Activated T-cell treated with anti-CD3 and anti-CD28 coated beads, Interleukin-2, amount 50 U/mL, for 24 hours (primary cell): ENCODE measurements around the gene PIGB.

Experiments used
- DNase-seq: peaks from one replicate; pipeline ENCODE4 v3.0.0-alpha.2; 2020
- H3K27ac Mint-ChIP-seq: 2 replicates; pipeline ENCODE4 v1.8.0; 2020; ENCODE audit warnings: mild to moderate bottlenecking, mixed read lengths
- H3K27me3 Mint-ChIP-seq: 2 replicates; pipeline ENCODE4 v1.8.0; 2020; ENCODE audit warnings: mixed read lengths
- H3K36me3 Mint-ChIP-seq: 2 replicates; pipeline ENCODE4 v1.8.0; 2020; ENCODE audit warnings: low read depth, mixed read lengths
- H3K4me1 Mint-ChIP-seq: 2 replicates; pipeline ENCODE4 v1.8.0; 2020; ENCODE audit warnings: low read depth, mixed read lengths
- H3K4me3 Mint-ChIP-seq: 2 replicates; pipeline ENCODE4 v1.8.0; 2020; ENCODE audit warnings: mild to moderate bottlenecking, moderate library complexity, mixed read lengths
- H3K9me3 Mint-ChIP-seq: 2 replicates; pipeline ENCODE4 v1.8.0; 2020; ENCODE audit warnings: mixed read lengths

Gene PIGB

GRCh38 chr15:55334997-55335396 lies 16.0 kb downstream of the PIGB start:
- Mint-ChIP-seq H3K4me3 (no peak overlapping the region), H3K27me3 (no peaks in the 10 kb centered on the region), H3K36me3 (peaks cover 75% of the 10 kb centered on the region), H3K9me3 (no peaks in the 10 kb centered on the region), H3K4me1 (no peaks in the 10 kb centered on the region), H3K27ac (no peak overlapping the region)
- DNase-seq = no peak

DNA sequence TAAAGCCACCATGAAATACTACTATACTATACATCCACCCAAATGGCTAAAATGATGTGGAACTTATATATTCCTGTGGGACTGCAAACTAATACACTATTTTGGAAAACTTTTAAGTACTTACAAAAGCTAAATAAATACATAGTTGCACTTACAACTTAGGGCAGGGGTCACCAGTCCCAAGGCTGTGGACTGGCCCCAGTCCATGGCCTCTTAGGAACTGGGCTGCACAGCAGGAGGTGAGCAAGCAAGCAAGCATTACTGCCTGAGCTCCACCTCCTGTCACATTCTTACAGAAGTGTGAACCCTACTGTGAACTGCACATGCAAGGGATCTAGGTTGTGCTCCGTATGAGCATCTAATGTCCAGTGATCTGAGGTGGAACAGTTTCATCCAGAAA lies 18.1 kb downstream of the PIGB start:
- Mint-ChIP-seq H3K27me3 (no peaks in the 10 kb centered on the region), H3K4me1 (no peaks in the 10 kb centered on the region), H3K27ac (no peak overlapping the region), H3K36me3 (peaks cover 72% of the 10 kb centered on the region), H3K9me3 (no peaks in the 10 kb centered on the region), H3K4me3 (no peak overlapping the region)
- DNase-seq = no peak

GRCh38 chr15:55343168-55343567 lies 24.1 kb downstream of the PIGB start:
- no peak for DNase-seq
- Mint-ChIP-seq H3K36me3 (peaks cover 76% of the 10 kb centered on the region), H3K9me3 (no peaks in the 10 kb centered on the region), H3K4me3 (no peak overlapping the region), H3K27ac (no peak overlapping the region), H3K4me1 (no peaks in the 10 kb centered on the region), H3K27me3 (no peaks in the 10 kb centered on the region)

GRCh38 chr15:55344206-55344605 lies 25.2 kb downstream of the PIGB start:
- no peak overlapping the region for H3K4me3 Mint-ChIP-seq
- peaks cover 77% of the 10 kb centered on the region for H3K36me3 Mint-ChIP-seq

GRCh38 chr15:55348281-55348778 lies 29.3 kb downstream of the PIGB start:
- Mint-ChIP-seq H3K4me1 (no peaks in the 10 kb centered on the region), H3K36me3 (peaks cover 82% of the 10 kb centered on the region), H3K4me3 (no peak overlapping the region), H3K27me3 (no peaks in the 10 kb centered on the region), H3K9me3 (no peaks in the 10 kb centered on the region), H3K27ac (no peak overlapping the region)
- no peak for DNase-seq

More at GRCh38 chr15:55344206-55344605, 25.2 kb downstream of the PIGB start:
- no peaks in the 10 kb centered on the region for H3K27me3 Mint-ChIP-seq
- H3K4me1 Mint-ChIP-seq = no peaks in the 10 kb centered on the region
- H3K27ac Mint-ChIP-seq = peak overlapping the region; percentile 75
- no peaks in the 10 kb centered on the region for H3K9me3 Mint-ChIP-seq
- DNase-seq = no peak

GRCh38 chr15:55349282-55349681 lies 30.3 kb downstream of the PIGB start:
- H3K4me3 Mint-ChIP-seq = no peak overlapping the region
- DNase-seq = no peak
- H3K27me3 Mint-ChIP-seq = no peaks in the 10 kb centered on the region
- no peaks in the 10 kb centered on the region for H3K9me3 Mint-ChIP-seq
- no peaks in the 10 kb centered on the region for H3K4me1 Mint-ChIP-seq
- H3K36me3 Mint-ChIP-seq = peaks cover 75% of the 10 kb centered on the region
- H3K27ac Mint-ChIP-seq = no peak overlapping the region

DNA sequence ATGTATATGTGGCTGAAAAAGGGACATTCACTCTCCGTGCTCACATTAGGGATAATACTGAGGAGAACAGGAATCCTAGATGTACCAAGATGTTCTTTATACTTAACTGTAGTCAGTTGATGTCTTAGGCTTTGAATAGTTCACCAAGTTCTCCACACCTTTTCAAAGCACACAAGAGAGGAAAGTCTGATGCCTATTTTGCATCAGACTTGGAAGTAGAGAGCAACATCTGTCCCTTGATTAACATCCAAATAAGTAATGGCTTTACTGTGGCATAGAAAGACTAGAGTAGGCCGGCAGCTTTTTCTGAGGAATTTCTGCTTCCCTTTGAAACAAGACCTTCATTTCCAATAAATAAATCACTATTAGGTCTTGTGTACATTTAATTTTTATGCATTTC lies 34.0 kb downstream of the PIGB start:
- Mint-ChIP-seq H3K27me3 (no peaks in the 10 kb centered on the region), H3K27ac (no peak overlapping the region), H3K9me3 (no peaks in the 10 kb centered on the region), H3K4me1 (peaks cover 3% of the 10 kb centered on the region), H3K4me3 (no peak overlapping the region), H3K36me3 (peaks cover 77% of the 10 kb centered on the region)
- no peak for DNase-seq

DNA sequence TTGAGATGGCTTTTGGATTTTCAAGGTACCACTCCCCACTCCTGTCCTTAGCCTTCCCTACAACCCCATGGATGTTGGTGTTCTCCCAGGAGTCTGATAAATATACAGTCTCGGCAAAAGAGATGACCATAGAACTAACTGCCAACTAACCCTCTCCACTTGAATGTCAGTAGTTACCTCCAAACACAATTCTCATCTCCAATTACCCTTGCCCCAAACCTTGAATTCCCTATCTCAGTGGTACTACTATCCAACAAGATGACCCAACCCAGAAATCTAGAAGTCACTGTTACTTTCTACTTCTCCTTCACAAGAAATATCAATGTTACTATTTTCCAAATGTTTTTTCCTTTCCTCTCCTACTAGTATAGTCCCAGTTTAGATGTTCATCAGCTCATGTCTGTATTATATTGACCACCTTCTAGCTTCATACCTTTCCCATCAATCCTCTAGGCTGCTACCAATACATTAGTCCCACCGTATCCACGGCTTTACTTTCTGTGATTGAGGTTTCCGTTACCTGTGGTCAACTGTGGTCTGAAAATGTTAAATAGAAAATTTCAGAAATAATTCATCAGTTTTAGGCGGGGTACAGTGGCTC lies 38.1 kb downstream of the PIGB start:
- H3K9me3 Mint-ChIP-seq = no peaks in the 10 kb centered on the region
- H3K4me3 Mint-ChIP-seq = no peak overlapping the region
- H3K4me1 Mint-ChIP-seq = peaks cover 3% of the 10 kb centered on the region
- H3K27ac Mint-ChIP-seq = peak overlapping the region; percentile 38
- H3K36me3 Mint-ChIP-seq = peaks cover 62% of the 10 kb centered on the region
- no peak for DNase-seq
- no peaks in the 10 kb centered on the region for H3K27me3 Mint-ChIP-seq

DNA sequence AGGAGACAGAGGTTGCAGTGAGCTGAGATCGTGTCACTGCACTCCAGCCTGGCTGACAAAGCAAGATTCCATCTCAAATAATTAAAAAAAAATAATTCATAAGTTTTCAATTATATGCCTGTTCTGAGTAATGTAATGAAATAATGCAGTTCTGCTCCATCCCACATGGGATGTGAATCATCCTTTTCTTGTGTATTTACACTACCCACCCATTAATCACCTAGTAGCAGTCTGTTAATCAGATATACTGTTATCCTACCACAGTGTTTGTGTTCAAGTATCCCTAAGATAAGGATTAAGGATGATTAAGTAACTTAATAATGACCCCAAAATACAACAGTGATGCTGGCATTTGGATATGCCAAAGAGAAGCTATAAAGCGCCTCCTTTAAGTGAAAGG lies 38.8 kb downstream of the PIGB start:
- Mint-ChIP-seq H3K27me3 (no peaks in the 10 kb centered on the region), H3K4me1 (peaks cover 3% of the 10 kb centered on the region), H3K9me3 (no peaks in the 10 kb centered on the region), H3K4me3 (no peak overlapping the region), H3K36me3 (peaks cover 62% of the 10 kb centered on the region), H3K27ac (no peak overlapping the region)
- DNase-seq = no peak

- Mint-ChIP-seq H3K4me3 (no peak overlapping the region), H3K36me3 (peaks cover 60% of the 10 kb centered on the region), H3K4me1 (peaks cover 3% of the 10 kb centered on the region), H3K27me3 (no peaks in the 10 kb centered on the region), H3K27ac (peak overlapping the region; percentile 15), H3K9me3 (no peaks in the 10 kb centered on the region)
- DNase-seq = no peak
These were observed 39.4 kb downstream of the PIGB start for GRCh38 chr15:55358471-55358870.

GRCh38 chr15:55360256-55360655 lies 41.2 kb downstream of the PIGB start:
- Mint-ChIP-seq H3K9me3 (no peaks in the 10 kb centered on the region), H3K4me1 (peaks cover 3% of the 10 kb centered on the region), H3K27me3 (no peaks in the 10 kb centered on the region), H3K36me3 (peaks cover 61% of the 10 kb centered on the region), H3K27ac (peak overlapping the region; percentile 15), H3K4me3 (no peak overlapping the region)
- DNase-seq = no peak

DNA sequence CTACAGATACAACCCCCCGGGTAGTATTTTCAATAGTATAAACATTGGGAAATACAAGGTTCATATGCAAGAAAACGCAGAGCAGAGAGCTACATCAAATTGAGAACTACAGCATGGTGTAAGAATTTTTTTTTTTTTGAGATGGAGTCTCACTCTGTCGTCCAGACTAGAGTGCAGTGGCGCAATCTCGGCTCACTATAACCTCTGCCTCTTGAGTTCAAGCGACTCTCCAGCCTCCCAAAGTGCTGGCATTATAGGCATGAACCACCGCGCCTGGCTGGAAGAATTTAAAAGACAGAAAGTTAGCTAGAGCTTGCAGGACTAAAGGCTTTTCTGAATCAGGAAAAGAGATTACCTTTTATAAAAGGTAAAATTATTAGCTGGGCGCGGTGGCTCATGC lies 42.0 kb downstream of the PIGB start:
- no peak for DNase-seq
- Mint-ChIP-seq H3K27ac (no peak overlapping the region), H3K9me3 (no peaks in the 10 kb centered on the region), H3K4me1 (peaks cover 3% of the 10 kb centered on the region), H3K4me3 (no peak overlapping the region), H3K27me3 (no peaks in the 10 kb centered on the region), H3K36me3 (peaks cover 53% of the 10 kb centered on the region)

DNA sequence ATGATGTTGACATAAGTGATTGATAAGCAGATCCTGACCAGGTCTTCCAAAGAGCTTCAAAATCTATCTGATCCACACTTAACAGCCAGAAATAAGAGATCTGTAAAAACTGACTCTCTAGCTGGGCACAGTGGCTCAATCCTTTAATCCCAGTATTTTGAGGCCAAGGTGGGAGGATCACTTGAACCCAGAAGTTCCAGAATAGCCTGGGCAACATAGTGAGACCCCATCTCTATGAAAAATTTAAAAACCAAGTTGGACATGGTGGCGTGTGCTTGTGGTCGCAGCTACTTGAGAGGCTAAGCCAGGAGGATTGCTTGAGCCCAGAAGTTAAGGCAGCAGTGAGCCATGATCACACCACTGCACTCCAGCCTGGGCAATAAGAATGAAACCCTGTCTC lies 43.6 kb downstream of the PIGB start:
- H3K4me3 Mint-ChIP-seq = no peak overlapping the region
- H3K9me3 Mint-ChIP-seq = no peaks in the 10 kb centered on the region
- no peak overlapping the region for H3K27ac Mint-ChIP-seq
- no peak for DNase-seq
- H3K4me1 Mint-ChIP-seq = peaks cover 7% of the 10 kb centered on the region
- H3K36me3 Mint-ChIP-seq = peaks cover 45% of the 10 kb centered on the region
- no peaks in the 10 kb centered on the region for H3K27me3 Mint-ChIP-seq

- H3K27me3 Mint-ChIP-seq = no peaks in the 10 kb centered on the region
- DNase-seq = no peak
- peaks cover 55% of the 10 kb centered on the region for H3K36me3 Mint-ChIP-seq
- no peak overlapping the region for H3K4me3 Mint-ChIP-seq
- no peak overlapping the region for H3K27ac Mint-ChIP-seq
- peaks cover 4% of the 10 kb centered on the region for H3K4me1 Mint-ChIP-seq
- H3K9me3 Mint-ChIP-seq = no peaks in the 10 kb centered on the region
These were observed 48.0 kb downstream of the PIGB start for GRCh38 chr15:55366981-55367380.

DNA sequence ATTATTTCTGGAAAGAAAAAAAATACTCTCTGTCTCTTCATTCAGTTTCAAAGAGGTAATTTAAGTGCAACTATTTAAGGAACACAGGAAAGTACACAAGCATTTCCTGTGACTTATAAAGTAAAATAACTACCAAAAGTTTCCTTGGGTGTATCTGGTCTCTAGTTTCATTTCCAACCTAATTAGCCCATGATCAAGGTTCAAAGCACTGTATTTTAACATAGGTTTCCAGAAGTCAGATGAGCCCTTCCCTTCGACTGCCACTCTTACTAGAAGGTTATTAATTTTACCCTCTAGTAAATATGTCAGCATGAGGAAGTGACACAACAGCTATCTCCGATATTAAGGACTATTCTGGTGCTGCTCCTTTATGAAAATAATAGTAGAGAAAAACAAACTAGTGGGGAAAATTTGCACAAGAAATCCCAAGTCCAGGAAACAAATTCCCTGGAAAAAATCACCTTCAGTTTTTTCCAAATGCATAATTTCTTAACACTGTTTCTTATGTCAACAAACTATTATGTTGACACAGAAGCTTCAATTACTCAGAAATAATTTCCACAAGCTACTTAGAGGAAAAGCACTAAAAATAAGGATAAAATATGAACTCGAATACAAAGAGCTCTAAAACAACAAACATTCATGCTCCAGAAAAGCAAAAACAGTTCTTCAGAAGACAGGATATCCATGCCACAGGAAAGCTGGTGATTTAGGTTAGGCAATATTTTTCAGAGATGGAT lies 53.8 kb downstream of the PIGB start:
- DNase-seq = no peak
- Mint-ChIP-seq H3K9me3 (no peaks in the 10 kb centered on the region), H3K36me3 (peaks cover 65% of the 10 kb centered on the region), H3K4me3 (no peak overlapping the region), H3K27ac (peak overlapping the region; percentile 75), H3K27me3 (no peaks in the 10 kb centered on the region), H3K4me1 (peaks cover 13% of the 10 kb centered on the region)
